NK-92 (cell line): ENCODE results near the gene NECAB3.
A peak's percentile ranks its signal among the peaks of the same experiment; 100 is the strongest.
"Not testable (repeated sequence)": the region's sequence is repeated elsewhere in the genome, so short reads cannot be mapped to it uniquely, and the experiment has no call there.

Experiments
- DNase-seq: peaks from one replicate; lab custom pipeline; 2025; ENCODE audit not compliant: unreplicated experiment; lab: John Stamatoyannopoulos, UW

The NECAB3 gene

DNA sequence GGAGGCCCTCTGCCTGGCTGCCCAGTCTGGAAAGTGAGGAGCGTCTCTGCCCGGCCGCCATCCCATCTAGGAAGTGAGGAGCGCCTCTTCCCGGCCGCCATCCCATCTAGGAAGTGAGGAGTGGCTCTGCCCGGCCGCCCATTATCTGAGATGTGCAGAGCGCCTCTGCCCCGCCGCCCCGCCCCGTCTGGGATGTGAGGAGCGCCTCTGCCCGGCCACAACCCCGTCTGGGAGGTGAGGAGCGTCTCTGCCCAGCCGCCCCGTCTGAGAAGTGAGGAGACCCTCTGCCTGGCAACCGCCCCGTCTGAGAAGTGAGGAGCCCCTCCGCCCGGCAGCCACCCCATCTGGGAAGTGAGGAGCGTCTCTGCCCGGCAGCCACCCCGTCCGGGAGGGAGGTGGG lies 24.7 kb upstream of the NECAB3 start:
- DNase-seq, result not testable (repeated sequence)

DNA sequence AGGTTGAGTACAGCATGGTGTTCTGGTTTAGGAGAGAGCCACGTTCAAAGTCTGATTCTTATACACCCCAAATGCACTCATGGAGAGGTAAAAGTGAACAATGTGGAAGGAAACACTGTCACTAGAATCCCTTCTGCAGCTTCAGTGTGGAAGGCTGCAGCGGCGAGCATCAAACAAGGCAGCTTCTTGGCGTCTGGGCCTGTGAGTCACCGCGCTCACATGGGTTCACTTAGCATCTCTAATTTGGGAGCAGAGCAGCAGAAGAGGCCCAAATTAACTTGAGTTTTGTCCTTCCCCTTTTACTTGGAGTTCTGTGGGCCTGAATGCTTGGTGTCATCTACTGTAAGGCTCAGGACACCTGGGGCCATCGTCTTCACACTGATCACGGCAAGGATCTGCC lies 22.9 kb upstream of the NECAB3 start:
- DNase-seq, result no peak

DNA sequence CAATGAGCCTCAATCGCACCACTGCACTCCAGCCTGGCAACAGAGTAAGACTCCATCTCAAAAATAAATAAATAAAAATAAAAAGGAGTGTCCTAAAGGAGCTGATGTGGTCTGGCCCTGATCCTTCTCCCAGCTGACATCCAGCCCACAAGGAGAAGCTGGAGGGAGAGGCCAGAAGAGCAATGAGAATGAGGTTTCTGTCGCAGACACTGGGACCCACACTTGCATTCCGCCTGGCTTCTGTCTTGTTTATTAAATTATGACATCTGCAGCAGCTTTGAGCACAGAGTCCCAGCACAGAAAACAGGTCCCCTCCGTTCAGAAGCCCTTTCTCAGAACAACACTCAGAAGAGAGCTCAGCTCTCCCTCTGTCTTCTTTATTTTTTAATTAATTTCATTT lies 22.2 kb upstream of the NECAB3 start:
- no peak for DNase-seq

GRCh38 chr20:33694639-33695012 lies 20.4 kb upstream of the NECAB3 start:
- no peak for DNase-seq

DNA sequence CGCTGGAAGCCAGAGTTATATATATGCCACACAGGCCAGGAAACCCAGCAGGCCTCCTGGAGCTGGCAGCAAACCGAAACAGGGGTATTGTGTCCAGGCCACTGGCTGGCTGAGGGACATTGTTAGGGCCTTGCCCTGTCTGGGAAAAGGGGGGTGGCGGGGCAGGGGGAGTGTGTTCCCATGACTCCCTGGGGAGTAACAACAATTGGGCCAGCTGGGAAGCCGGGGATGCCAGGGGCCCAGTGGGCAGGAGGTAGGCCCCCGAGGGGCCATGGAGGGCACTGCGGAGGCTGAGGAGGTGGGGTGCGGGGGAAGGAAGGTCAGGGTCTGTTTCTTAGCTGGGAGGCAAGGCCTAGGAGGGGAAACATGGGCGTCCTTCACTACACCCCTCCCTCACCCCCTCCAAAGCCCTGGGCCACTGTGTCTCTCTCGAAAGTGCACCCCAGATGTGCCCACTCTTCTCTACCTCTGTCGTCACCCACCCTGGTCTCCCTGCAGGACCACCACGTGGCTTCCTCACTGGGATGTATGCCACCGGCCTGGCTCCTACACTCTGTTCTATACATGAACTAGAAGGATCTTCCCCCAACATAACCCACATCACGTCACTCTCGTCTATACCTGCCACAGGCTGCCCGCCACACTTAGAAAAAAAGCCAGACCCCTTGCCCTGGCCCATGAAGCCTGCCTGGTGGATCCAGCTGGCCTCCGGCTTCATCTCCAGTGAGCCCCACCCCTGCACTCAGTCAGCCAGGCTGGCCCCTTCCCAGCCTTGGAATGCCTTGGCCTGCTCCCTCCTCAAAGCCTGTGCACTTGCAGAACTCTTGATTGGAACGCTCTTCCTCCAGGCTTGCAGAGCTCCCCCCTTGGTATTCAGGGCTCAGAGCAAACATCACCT lies 19.8 kb upstream of the NECAB3 start:
- no peak for DNase-seq

DNA sequence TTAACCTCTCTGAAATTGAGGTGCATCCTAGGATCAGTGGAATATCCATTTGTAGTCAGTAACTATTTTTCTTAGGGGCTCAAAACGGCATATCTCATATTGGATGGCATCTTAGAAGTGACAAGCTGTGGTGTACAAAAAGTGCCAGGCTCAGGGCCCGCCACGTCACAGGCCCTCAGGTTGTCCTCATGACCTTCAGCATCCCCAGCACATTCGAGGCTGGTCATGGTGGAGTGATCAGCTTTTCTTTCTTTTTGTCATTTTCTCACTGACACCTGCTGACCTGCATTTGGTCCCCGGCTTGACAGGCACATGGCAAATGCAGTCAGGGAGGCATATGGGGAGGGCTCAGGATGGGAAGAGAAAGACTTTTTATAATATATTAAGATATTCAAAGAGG lies 19.1 kb upstream of the NECAB3 start:
- DNase-seq, result no peak

DNA sequence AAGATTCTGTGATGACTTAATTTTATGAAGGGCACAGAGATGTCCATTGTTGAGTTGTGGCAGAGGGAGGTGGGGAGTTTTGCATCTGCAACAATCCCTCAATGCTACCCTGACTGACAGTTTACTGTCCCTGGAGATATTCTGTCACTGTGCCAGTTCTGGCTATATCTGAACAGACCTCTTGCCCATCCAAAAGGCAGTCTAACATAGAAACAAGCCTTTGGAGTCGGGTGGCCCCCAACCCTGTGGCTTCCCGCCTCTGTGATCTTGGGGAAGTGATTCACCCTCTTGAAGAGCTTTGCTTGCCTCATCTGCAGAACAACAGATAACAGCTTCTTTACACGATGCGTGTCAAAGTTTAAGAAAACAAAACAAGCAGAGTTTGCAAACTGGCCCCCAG lies 15.7 kb upstream of the NECAB3 start:
- DNase-seq, result no peak

- no peak for DNase-seq
These were observed 15.3 kb upstream of the NECAB3 start for GRCh38 chr20:33689493-33689892.

- no peak for DNase-seq
These were observed 14.8 kb upstream of the NECAB3 start for GRCh38 chr20:33688938-33689424.

GRCh38 chr20:33687993-33688937 lies 14.0 kb upstream of the NECAB3 start:
- DNase-seq, result no peak

- DNase-seq, result no peak
These were observed 13.2 kb upstream of the NECAB3 start for GRCh38 chr20:33687370-33687915.

DNA sequence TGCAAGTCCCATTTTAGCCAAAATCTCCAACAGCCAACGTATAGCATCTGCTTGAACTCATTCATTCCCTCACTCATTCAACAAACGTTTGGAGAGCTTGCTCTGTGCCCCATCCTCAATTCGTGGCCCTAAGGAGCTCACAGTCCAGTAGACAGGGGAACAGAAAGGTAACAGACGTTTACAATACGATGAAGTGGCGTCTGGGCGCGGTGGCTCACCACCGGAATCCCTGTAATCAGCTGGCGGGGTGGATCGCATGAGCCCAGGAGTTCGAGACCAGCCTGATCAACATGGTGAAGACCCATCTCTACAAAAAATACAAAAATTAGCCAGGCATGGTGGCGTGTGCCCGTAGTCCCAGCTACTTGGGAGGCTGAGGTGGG lies 12.7 kb upstream of the NECAB3 start:
- DNase-seq, result no peak

GRCh38 chr20:33686100-33686983 lies 12.1 kb upstream of the NECAB3 start, which contains the start of gene E2F1:
TSS of gene E2F1 (minus strand) at chr20:33686385. CDS start at chr20:33686264, 121 bp downstream.
- peak; percentile 73 for DNase-seq

- no peak for DNase-seq
These were observed 11.3 kb upstream of the NECAB3 start for GRCh38 chr20:33685328-33686099.

DNA sequence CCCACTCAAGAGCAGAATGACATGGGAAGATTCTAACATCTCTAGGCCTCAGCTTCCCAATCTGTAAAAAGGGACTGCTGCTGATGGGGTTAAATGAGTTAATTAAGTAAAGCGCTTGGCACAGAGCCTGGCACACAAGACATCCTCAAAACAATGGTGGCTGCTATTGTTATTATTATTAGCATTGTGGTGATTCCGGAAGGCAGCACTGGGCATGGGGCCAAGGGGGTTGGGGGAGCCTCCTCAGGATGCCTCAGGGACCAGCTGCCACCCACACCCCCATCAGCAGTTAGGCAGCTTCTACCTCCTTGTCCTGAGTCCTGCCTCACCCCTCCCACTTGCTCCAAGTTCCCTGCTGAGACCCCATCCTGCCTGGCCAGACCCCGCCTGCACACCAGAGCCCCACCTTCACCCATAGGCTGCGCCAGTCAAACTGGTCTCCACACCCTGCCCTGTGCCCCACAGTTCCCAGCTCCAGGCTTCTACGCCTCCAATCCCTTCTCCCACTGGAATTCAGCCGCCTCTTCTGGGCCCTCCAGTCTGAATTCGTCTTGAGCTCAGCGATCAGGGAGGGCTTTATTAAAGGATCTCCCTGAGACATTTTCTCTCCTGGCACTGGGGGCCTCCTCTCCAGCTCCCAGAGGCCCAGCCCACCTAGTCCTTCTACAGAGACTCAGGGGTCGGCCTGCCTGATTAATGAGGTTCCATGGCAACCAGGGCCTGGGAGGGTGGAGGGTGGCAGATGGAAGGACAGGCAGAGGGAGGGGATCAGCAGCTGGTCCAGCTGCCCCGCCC lies 10.5 kb upstream of the NECAB3 start:
- no peak for DNase-seq

DNA sequence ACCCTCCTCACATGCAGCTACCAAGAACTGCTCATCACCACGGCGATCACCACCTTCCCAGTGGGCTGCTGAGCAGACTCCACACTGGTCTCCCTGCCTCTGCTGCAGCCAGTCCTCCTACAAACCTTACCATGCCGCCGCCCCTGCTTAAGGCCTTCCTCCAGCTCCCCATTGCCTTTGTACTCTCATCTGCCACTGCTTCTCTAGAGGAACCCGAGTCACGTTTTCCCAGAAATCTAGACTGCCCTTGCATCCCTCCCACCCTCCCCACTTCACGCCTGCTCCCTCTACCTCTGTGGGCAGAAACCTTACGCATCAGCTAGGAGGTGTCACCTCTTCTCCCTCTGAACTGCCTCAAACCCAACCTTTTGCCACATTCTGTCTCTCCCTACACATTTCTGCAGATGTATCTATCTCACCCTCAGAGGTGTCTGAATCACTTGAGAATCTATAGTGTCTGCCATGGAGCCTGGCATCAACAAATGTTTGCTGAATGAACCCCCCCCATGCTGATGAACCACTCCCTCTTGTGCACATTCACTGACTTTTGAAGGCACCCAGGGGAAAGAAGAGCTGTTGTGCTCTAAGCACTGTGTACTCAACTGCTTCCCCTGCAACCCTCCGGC lies 7.6 kb upstream of the NECAB3 start:
- DNase-seq, result no peak

DNA sequence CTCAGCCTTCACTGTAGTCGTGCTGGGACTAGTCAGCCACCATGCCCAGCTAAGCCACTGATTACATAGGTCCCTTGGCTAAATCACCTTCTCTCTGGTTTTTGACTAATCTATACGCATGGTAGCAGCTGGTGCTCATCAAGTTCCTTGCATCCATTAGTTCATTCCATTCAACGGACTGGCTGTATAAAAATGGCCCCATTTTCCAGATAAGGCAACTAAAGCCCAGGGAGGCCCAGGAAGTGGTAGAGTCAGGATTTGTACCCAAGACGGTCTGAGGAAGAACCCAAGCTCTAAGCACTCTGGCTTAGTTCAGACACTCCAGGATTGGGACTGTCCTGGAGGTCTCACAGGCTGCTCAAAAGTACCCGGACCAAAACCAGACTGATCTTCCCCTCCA lies 7.1 kb upstream of the NECAB3 start:
- DNase-seq, result no peak

DNA sequence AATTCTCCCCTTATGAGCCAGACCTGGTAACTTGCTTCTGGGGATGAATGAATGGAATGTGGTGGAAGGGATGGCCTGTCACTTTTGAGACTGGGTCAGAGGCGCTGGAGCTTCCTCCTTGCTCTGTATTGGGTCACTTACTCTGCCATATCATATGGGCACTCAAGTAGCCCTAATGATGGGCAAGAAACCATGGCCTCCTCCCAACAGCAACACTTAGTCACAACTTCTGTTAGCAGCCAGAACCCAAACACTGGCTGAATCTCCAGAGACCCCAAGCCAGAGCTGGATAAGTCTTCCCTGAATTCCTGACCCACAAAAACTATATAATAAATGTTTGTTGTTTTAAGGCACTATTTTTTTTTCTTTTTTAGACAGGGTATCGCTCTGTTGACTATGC lies 6.5 kb upstream of the NECAB3 start:
- DNase-seq, result no peak
